ENCODE data around the gene ASXL3. TPM values are rescaled to one million over a fixed set of nuclear protein-coding genes. Genes with fewer than 3 reads are reported as not detected.

Gene ASXL3
- total RNA-seq, 2 donors from 2014 or later, result 2.2 to 7.3 TPM

DNA sequence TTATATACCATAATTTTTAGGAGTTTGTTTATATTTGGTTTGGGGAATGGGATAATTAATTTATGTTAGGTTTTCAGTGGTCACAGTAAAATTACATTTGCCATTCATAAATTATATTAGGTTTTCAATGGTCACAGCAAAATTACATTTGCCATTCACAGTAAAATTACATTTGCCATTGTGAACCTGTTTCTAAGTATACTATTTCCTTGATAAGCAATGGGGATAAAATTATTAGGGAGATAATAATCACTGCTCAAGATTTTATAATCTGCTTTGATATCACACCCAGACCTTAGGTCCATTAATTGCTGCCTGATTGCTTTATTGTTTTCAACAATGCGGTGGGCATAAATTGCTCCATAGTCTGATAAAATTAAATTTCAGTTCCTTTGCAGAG lies 124.6 kb downstream of the ASXL3 start:
- H3K4me1 ChIP-seq (ENCODE audit: control insufficient read depth in 1 of 2, low read depth in 2 of 2), result no peaks in the 10 kb centered on the region
- DNase-seq (ENCODE audit: low spot score) (no peak), ATAC-seq (ENCODE audit: insufficient number of reproducible peaks, low FRiP score, low read depth) (no peak)
- no peak overlapping the region for H3K27ac ChIP-seq
- H3K4me3 ChIP-seq, result no peak overlapping the region
- H3K27me3 ChIP-seq (replicated peaks; ENCODE audit: insufficient read depth), result no peaks in the 10 kb centered on the region
- no peaks in the 10 kb centered on the region for H3K36me3 ChIP-seq
- TF ChIP-seq, protein P1, sequence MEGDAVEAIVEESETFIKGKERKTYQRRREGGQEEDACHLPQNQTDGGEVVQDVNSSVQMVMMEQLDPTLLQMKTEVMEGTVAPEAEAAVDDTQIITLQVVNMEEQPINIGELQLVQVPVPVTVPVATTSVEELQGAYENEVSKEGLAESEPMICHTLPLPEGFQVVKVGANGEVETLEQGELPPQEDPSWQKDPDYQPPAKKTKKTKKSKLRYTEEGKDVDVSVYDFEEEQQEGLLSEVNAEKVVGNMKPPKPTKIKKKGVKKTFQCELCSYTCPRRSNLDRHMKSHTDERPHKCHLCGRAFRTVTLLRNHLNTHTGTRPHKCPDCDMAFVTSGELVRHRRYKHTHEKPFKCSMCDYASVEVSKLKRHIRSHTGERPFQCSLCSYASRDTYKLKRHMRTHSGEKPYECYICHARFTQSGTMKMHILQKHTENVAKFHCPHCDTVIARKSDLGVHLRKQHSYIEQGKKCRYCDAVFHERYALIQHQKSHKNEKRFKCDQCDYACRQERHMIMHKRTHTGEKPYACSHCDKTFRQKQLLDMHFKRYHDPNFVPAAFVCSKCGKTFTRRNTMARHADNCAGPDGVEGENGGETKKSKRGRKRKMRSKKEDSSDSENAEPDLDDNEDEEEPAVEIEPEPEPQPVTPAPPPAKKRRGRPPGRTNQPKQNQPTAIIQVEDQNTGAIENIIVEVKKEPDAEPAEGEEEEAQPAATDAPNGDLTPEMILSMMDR (IDR thresholded peaks at IDR 0.05), result no peak
- H3K9me3 ChIP-seq, result no peaks in the 10 kb centered on the region

DNA sequence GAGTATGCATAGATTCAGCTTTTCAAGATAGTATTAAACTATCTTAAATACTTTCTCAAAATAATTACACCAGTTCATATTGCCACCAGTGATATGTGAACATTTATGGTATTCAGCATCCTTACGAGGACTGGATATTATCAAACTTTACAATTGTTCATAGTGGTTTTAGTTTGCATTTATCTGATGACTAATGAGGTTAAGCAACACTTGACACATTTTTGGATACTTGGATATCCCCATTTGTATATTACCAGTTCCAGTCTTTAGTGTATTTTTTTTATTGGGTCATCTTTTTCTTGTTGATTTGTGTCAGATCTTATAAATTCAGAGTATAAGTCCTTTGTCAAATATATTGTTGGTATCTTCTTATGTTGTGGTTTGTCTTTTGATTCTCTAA lies 128.4 kb downstream of the ASXL3 start:
- no peaks in the 10 kb centered on the region for H3K4me1 ChIP-seq (ENCODE audit: control insufficient read depth in 1 of 2, low read depth in 2 of 2)
- ATAC-seq (ENCODE audit: insufficient number of reproducible peaks, low FRiP score, low read depth) (no peak), DNase-seq (ENCODE audit: low spot score) (no peak)
- no peaks in the 10 kb centered on the region for H3K27me3 ChIP-seq (replicated peaks; ENCODE audit: insufficient read depth)
- TF ChIP-seq, protein P1 (IDR thresholded peaks at IDR 0.05), result no peak
- H3K36me3 ChIP-seq, result no peaks in the 10 kb centered on the region
- H3K9me3 ChIP-seq, result no peaks in the 10 kb centered on the region
- H3K27ac ChIP-seq, result no peak overlapping the region
- no peak overlapping the region for H3K4me3 ChIP-seq

DNA sequence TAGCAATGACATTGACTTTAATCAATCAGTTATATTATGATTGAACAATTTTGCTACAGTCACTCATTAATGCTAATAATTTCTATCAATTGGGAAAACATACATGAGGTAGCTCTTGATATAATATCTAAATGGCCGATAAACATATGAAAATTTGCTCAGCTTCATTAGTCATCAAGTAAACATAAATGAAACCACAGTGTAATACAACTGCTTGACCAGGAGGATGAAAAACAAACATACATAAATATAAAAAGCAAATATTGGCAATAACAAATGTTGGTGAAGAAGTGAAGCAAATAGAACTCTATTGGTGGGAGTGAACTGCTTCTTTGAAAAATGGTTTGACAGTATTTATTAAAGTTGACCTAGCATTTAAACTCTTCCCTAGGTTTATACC lies 130.9 kb downstream of the ASXL3 start:
- Histone ChIP-seq H3K36me3 (no peaks in the 10 kb centered on the region), H3K27me3 (replicated peaks; ENCODE audit: insufficient read depth) (no peaks in the 10 kb centered on the region), H3K27ac (no peak overlapping the region), H3K4me1 (ENCODE audit: control insufficient read depth in 1 of 2, low read depth in 2 of 2) (no peaks in the 10 kb centered on the region), H3K9me3 (no peaks in the 10 kb centered on the region), H3K4me3 (no peak overlapping the region)
- TF ChIP-seq, protein P1 (IDR thresholded peaks at IDR 0.05), result no peak
- no peak for ATAC-seq (ENCODE audit: insufficient number of reproducible peaks, low FRiP score, low read depth)
- no peak for DNase-seq (ENCODE audit: low spot score)

DNA sequence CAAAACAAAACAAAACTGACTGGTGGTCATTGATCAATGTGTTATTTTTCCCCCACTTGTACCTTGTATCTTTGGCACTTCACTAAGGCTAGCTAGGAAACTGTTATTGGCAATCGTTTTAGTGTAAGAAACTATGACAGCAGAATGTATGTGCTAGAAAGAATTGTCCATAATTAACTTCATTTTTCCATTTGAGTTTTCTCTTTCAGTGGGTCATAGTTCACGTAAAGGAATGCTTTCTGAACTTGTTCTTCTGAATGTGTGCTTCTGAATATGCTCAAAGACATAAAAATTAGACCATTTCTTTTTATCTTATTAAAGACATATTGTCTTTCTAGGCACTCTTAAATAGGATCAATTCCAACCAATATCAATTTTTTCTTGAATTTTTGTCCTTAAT lies 132.2 kb downstream of the ASXL3 start:
- DNase-seq (ENCODE audit: low spot score) (no peak), ATAC-seq (ENCODE audit: insufficient number of reproducible peaks, low FRiP score, low read depth) (no peak)
- Histone ChIP-seq H3K27ac (no peak overlapping the region), H3K4me3 (no peak overlapping the region), H3K27me3 (replicated peaks; ENCODE audit: insufficient read depth) (no peaks in the 10 kb centered on the region), H3K36me3 (no peaks in the 10 kb centered on the region), H3K9me3 (no peaks in the 10 kb centered on the region), H3K4me1 (ENCODE audit: control insufficient read depth in 1 of 2, low read depth in 2 of 2) (no peaks in the 10 kb centered on the region)
- TF ChIP-seq, protein P1 (IDR thresholded peaks at IDR 0.05), result no peak

DNA sequence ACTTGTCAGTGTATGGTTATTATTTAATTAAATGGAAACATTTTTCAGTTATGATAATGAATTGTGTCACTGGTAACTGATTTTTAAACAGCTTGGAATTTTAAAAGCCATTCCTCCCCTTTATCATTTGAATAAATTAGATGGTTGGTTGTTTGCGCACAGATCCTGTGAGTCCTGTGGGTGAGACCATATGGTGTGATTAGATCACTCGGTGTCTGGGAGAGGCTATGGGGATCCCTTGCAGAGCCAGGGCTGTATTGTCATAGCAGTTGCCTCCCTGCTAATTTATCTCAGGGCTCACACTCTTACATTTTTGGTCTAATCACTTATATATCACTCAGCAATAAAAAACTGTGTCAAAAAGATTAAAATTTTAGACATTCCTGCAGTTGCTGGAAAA lies 133.5 kb downstream of the ASXL3 start:
- ATAC-seq (ENCODE audit: insufficient number of reproducible peaks, low FRiP score, low read depth), result no peak
- Histone ChIP-seq H3K4me3 (no peak overlapping the region), H3K9me3 (no peaks in the 10 kb centered on the region), H3K4me1 (ENCODE audit: control insufficient read depth in 1 of 2, low read depth in 2 of 2) (no peaks in the 10 kb centered on the region), H3K27me3 (replicated peaks; ENCODE audit: insufficient read depth) (no peaks in the 10 kb centered on the region), H3K27ac (no peak overlapping the region), H3K36me3 (no peaks in the 10 kb centered on the region)
- no peak for DNase-seq (ENCODE audit: low spot score)
- TF ChIP-seq, protein P1 (IDR thresholded peaks at IDR 0.05), result no peak
